GM19328 (cell line): ENCODE measurements around the gene ARHGAP21.

Experiments used
- ATAC-seq: cut with Tn5 transposase; IDR thresholded peaks from one replicate; pipeline ENCODE4 v1.9.1; 2021; ENCODE audit warnings: mild to moderate bottlenecking, moderate library complexity; ENCODE audit not compliant: unreplicated experiment

The ARHGAP21 gene

DNA sequence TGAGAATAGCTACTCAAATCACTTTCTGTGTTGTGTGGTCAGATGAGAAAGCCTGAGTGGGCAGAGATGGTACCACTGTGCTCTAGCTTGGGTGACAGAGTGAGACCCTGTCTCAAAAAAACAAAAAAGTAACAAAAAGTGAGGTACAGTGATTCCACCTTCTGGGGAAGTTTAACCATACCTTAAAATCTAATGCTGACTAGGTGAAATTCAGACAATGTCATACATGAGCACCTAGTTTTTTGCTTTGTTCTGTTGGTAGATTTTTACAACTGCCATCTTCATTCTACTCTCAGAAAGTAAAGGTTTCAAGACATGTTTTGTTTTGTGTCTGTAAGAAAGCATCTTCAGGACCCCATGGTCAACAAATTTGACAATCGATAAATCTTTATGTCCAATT is 144.2 kb downstream of the ARHGAP21 start:
- no peak for ATAC-seq

DNA sequence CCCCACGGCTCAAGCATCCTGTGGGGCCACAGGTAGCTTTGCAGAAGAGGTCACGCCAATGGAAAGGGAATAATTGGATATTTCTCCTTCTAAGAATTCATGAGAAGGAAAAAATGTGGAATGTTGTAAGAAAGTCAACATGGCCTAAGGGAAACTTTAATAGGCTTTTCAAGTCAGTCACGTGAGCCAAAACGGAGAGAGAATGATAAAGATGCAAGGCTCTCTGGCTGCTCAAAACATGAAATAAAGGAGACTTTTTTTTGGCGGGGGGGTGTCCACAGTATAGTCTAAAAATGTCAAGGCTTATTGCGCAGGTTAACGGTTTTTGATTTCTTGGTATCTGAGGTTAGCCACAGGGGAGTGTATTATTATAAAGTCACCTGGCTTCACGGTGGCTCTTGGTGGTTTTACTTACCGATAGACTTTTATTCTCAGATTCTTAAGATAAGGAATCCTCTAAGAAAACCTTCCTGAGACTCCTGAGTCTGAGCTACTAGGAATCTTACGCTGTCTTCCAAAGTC is 148.1 kb downstream of the ARHGAP21 start:
- no peak for ATAC-seq

DNA sequence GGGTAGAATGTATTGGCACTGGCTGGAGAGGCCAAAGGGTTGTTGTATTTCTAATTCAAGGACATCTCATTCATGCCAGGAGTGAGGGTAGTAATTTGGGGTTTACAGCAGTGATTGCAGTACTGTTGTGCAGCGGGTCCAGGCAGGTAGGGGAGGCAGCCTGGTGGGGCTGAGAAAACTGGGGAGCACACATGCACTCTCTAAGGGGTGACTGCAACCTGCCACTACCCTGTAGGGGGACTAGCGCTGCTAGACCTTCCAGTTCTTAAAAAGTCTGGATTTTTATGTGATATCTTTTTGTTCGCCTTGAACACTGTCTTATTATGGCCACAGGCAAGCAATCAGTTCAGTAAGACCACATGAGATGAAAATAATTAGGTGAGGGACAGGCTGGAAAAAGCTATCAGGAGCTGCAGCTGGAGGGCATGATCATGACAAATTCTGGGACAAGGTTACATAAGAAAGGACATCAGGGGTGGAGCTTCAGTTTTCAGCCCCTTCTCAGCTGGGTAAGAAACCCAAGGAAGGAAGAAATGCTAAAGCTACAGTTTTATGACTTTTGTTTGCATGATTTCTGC is 149.0 kb downstream of the ARHGAP21 start:
- no peak for ATAC-seq

DNA sequence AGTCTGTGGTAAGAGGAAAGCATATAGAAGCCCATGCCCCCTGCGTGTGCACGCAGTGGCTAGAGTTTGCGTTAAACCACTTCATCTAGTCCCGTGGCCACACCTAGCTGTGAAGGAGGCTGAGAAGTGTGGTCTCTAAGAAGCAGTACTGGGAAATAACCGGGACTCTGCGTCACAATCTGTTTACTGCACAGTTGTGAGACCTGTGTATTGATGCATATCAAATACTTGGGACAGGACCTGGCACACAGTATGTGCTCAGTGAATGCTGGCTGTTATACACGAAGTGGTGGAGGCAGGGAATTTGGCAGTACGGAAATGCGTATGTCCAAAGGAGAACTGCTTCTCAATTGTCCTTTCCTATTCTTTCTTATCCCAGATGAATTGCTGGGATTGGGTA is 149.5 kb downstream of the ARHGAP21 start:
- no peak for ATAC-seq

DNA sequence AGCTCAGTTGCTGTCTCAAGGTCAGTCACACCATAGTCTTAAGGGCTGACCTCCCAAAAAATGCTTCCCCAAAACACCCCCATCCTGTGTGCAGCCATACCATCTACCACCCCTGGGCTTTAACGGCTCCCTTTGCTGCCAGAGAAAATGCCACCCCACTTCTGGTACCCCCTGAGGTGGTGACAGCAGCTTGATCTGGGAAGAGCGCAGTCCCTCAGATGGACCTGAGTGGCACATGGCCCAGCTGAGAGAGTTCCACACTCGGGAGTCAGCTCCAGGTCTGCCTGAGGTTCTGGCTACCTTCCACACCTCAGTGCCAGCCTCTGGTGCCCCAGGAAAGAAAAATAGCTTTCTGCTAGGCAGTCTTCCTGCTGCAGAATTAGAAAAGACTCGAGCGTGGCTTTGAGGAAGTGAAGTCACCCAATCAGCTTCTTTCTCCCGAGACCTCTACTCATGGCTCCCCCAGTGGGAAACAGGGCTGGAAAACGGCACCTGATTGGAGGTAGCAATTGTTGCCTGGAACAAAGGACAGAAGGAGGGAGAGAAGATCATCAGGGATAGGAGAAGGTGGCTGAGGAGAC is 151.7 kb downstream of the ARHGAP21 start:
- ATAC-seq = no peak

DNA sequence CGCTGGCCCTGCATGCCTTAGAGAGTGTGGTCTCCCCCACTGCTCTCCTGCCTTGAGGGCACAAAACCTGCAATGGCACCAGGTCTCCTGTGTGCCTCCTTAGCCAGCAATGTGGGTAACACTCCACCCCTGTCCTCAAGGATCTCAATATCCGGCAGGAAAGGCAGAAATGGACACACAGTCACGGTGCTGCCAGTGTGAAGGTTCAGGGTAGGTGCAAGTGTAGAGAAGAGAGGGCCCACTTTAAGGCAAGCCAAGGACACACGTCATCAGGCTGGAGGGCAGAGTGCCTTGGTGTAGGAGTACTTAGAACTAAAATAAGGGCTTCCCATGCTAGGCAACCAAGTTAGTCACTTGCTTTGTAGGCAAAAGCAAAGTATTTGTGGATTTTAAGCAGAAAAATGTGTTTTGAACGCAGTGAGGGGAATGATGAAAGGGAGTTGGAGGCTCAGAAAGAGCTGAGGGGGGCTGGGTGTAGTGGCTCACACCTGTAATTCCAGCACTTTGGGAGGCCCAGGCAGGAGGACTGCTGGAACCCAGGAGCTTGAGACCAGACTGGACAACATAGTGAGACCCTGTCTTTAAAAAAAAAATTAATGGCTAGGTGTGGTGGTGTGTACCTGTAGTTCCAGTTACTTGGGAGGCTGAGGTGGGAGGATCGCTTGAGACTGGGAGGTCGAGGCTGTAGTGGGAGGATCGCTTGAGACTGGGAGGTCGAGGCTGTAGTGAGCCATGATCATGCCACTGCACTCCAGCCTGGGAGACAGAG is 152.8 kb downstream of the ARHGAP21 start:
- no peak for ATAC-seq

DNA sequence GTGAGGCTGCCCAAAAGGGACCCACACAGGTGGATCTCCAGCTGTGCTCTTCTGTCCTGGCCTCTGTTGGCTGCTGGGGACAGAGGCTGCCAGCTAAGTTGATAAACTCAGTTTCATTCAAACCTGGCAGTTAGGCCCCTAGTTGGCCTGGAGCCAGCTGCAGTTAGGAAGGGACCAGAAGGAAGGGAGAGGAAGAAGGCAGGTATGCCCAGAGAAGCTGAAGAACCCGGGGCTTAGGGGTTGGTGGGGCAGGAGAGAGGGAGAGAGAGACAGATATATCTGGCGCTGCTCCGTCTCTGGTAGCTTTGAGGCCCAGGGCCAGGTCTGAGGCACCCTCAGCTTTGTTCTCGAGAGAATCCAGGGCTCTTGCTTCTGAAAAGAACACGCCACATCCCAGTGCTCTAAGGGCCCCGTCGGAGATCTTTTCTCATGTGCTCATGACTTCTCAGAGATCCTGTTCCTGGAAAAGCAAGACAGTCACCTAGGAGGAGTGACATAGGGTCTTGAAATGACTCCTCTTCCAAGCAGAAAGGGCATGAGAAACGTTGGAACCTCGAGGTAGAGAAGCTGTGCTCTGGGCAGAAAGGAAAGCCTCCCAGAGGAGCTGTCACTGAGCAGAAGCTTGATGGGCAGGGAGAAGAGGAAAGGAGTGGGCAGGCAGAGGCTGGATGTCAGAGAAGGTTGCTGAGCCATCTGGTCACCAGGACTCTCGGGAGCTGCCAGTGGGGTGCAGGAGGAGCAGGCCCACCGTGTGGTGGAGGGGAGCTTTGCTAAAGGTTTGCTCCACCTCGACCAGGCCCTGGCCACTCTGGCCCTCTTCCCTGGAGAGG is 153.6 kb downstream of the ARHGAP21 start:
- ATAC-seq = no peak

DNA sequence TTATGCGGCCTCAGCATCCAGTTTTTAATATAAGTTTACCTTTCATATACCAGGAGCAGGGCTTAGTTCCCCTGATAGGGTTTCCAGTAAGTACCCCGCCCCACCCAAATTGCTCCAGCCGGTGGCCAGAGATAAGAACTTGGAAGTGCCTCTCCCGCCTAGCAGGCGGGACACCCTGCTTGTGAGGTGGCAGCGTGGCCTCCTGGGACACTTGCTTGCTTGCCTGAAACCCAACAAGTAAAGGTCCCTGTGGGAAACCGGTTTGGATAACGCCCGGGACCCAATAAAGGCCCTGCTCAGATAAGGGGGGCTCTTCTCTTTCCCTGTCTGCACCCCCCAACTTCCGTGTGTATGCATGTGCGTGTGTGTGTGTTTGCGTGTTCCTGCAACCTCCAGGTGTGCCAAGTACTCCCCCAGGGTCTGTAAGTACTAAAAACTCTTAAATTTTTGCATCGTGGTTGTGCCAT is 154.3 kb downstream of the ARHGAP21 start:
- no peak for ATAC-seq

DNA sequence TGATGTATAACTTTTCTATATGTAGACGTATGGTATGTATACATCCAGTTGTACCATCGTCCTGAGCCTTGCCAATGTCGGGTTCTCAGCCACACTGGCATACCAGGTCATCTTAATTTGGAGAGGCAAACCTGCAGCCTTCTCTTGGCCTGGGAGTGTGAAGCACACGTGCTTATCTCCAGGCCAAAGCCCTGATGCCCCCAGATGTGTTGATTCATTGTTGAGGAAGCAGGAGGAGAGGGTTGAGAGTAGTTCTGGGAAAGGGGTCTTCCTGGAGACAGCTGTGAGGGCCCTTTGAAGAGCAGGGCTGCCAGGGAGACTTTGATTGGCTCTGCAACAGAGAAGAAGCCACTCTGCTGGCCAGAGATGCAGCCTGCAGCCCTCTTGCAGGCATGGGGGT is 155.6 kb downstream of the ARHGAP21 start:
- no peak for ATAC-seq

DNA sequence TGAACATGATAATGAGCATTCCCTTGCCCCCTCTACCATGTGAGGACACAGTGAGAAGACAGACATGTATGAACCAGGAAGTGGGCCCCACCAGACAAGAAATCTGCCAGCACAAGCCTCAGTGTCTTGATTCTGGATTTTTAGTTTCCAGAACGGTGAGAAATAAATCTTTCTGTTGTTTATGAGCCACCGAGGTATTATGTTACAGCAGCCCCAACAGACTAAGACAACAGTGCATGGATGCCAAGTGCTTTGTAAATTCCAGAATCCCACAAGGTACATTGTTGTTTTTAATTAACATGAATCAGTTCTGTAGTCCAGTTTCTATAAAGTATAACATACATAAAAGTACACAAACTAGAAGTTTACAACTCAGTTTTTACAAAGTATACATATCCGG is 162.2 kb downstream of the ARHGAP21 start:
- ATAC-seq = no peak

DNA sequence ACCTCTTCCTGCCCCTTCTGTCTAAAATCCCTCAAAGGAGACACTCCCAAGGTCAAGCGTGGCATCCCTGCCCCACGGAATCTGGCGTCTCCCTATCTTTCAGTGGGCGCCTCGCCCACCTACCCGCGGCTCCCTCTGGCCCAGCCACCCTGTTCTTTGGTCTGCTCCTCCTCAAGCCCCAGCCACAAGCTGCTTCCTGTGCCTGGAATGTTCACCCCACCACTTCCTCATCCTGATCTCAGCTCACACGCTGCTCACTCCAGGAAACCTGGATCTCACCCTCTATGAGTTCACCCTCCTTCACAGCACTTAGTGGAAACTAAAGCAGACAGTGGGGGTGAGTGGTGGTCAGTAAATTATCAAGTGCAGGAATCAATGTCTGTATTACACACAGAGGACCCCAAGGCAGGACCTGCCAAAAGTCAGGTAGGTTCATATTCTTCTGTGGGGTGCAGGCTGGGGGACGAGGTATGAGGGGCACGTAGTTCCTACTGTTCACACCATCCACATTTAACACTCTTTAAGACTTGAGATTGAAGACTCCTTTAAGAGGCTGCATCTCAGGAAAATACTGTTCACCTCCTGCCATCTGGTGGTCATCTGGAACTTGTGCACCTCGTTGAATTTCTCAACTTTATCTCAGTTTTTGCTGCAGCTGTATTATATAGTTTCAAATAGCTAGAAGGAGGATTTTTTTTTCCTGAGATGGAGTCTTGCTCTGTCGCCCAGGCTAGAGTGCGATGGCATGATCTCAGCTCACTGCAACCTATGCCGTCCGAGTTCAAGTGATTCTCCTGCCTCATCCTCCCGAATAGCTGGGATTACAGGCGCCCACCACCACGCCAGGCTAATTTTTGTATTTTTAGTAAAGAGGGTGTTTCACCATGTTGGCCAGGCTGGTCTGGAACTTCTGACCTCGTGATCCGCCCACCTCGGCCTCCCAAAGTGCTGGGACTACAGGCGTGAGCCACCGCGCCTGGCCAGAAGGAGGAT is 166.6 kb downstream of the ARHGAP21 start:
- no peak for ATAC-seq

DNA sequence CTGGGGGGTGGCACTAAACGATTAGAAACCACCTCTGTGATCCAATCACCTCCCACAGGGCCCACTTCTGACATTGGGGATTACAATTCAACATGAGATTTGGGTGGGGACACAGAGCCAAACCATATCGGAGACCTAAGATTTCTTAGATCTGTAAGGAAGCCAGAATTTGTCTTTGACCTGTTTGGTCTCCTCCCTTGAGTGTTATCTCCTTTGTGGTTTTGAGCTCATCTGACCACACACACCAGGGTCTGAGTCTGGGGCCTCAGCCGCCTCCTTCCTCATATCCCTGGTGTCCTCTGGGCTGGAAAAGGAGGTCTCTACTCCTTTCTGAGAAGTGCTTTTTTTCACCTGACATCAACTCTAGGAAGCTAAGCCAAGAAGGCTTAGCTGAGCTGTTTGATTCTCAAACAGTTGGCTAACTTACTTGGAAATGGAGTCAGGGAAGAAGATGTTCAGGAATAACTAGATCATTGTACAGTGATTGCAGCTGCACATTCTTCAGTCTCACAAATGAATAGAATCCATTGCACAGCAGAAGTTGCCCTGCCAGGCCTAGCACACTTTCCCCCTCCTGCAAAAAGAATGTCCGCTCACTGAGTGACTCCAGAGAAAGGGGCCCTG is 167.4 kb downstream of the ARHGAP21 start:
- no peak for ATAC-seq

DNA sequence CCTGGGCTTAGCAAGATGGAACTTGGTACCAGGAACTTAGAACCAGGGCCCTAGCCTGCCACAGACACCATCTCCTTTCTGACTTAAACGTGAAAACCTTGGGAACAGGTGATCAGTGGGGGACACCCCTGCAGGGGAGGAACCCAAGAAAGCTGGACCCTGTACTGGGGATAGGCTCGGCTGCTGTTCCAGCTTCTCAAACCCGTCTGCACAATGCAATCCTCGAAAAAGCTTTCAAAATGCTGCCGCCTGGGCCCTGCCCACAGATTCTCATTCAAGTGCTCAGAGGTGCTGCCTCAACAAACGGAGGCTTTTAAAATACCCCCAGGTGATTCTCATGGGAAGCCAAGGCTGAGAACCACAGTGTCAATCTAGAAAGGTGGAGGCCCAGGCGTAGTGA is 169.7 kb downstream of the ARHGAP21 start:
- ATAC-seq = no peak

DNA sequence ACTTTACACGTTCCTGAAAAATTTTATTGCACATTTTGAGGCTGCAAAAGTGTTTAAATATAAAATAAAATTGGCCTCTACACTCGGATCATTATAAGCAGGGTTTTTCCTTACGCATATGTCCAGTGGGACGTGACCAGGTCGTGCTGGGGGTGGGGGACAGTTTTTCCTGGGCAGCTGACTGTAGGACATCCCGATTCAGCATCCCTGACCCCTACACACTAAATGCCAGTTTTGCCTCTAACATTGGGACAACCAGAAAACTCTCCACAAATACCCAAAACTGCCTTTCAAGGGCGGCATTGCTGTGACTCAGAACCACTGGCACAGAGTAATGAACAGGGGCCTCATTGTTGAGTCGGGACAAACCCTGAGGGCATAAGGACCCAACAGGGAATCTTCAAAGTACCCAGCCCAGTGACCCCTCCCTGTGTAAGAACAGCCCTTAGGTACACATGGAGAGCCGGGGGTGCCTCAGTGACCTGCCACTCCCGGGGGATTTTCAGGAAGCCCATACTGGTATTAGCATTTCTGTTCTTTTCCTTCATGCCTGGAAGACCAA is 170.6 kb downstream of the ARHGAP21 start:
- ATAC-seq = no peak

DNA sequence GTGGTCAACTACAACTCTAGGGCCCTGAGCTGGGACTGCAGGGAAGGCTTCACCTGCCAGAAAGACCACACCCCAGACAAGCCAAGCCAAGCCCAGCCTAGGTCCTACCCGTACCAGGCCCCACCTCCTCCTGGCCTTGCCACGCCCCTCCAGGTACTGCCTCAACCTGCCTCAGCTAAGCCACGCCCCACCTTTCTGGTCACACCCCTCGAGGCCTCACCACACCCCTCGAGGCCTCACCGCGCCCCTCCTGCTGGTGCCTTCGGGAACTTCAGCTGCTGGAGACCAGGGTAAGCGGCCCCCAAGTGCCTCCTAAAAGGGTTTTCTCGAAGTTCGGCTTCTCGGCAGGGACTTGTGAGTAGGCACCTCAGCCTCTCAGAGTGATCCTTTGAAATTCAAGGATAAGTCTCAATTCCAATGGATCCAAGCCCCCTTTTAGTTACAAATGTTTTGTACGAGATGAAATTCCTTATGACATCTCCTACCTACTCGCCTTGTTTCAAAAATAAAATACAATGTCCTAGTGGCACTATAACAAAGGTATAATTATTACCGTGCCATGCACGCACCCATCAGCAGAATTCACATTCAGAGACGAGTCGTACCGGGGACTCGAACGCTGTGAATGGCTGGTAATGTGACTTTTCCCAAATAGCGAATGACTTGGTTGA is 171.2 kb downstream of the ARHGAP21 start:
- no peak for ATAC-seq

DNA sequence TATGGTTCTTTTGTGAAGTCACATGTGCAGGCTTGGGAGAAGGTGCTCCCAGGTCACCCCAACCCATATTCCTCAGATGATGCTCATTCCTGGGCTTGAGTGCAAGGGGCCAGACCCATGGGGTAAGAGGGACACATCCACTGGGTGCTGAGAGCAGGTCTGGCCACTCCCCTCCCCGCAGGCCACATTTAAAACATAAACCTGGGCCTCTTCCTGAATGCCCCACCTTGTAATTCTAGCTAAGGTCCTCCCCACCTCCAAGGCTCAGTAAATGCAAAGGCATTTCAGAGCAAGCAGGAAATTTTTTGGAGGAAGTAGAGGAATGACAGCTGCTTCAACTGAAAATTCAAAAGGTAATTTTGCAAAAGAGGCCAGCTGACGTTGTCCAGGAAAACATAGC is 172.5 kb downstream of the ARHGAP21 start:
- ATAC-seq = no peak

DNA sequence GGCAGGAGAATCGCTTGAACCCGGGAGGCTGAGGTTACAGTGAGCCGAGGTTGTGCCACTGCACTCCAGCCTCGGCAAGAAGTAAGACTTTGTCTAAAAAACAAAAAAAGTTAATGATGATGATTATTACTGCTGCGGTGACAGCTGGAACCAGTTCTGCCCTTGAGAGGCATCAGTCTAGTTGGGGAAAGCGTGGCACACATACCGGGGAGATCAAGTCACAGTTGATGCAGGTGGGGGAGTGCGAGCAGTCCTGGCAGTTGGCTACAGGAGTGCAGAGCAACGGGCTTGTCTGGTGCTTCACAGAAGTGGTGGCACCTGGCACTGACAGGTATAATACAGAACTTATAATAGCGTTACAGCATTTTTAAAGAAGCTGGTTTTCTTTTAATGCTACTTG is 173.0 kb downstream of the ARHGAP21 start:
- ATAC-seq = no peak

DNA sequence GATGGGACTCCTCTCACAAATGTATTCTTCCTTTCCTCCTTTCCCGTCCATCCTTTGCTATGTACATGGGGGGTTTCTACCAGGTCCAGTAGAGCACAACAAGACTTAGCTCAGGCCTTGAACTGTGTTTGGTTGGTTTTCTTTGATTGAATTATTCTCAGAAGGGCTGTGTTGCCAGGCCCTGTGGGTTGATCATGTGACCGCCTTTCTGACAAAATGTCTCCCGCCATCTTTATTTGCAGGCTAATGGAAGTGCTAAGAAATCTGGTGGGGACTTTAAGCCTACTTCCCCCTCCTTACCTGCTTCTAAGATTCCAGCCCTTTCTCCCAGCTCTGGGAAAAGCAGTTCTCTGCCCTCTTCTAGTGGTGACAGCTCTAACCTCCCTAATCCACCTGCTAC is 178.1 kb downstream of the ARHGAP21 start:
- no peak for ATAC-seq

DNA sequence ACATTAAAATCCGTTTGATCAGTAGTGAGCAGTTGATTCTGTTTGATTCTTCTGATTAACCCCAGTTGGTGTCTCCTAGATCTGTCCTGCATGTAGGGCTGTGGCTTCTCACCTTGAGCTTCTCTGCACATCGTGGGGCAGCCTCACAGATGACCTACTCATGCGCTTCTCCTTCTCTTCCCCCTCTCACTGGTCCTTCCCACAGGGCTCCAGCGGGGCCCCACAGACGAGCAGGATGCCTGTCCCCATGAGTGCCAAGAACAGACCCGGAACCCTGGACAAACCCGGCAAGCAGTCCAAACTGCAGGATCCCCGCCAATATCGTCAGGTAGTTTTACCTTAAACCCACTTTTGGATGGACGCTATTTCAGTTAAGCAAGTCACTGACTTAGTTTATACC is 178.9 kb downstream of the ARHGAP21 start:
- no peak for ATAC-seq
